Mammary epithelial cell (primary cell): ENCODE results near the gene ANKFY1.

ENCODE experiments used
- EZH2 ChIP-seq: IDR thresholded peaks from 2 replicates; pipeline ENCODE4 v1.6.1; 2012; ENCODE audit warnings: low read length, inconsistent platforms, borderline replicate concordance
- TF ChIP-seq, protein P1 (sequence below), 2 donors: IDR thresholded peaks in 1 of 2; conservative IDR thresholded peaks in 1 of 2; 2 replicates each; pipeline ENCODE4 v1.5.1; 2011 to 2012; ENCODE audit warnings: inconsistent platforms in 2 of 2, low read length in 2 of 2, mild to moderate bottlenecking in 2 of 2, control low read depth in 1 of 2, low read depth in 1 of 2; ENCODE audit not compliant: insufficient read depth in 1 of 2; ENCODE audit errors: extremely low read depth in 1 of 2

DNA sequence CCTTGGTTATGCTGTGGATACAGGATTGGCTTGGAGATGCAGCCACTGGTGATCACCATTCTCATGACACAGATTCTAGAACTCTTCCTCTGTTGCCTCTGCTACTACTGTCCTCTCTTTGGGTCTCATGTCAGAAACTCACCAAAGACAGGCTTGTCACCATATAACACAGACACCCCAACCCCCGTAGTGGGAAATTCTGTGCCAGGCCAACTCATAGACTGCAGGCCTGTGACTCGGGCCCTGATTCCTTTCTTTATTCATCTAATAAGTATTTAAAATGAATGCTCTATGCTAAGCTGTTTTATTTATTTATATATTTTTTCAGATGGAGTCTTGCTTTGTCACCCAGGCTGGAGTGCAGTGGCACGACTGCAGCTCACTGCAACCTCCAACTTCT, 111.3 kb downstream of the ANKFY1 start:
- TF ChIP-seq, protein P1, sequence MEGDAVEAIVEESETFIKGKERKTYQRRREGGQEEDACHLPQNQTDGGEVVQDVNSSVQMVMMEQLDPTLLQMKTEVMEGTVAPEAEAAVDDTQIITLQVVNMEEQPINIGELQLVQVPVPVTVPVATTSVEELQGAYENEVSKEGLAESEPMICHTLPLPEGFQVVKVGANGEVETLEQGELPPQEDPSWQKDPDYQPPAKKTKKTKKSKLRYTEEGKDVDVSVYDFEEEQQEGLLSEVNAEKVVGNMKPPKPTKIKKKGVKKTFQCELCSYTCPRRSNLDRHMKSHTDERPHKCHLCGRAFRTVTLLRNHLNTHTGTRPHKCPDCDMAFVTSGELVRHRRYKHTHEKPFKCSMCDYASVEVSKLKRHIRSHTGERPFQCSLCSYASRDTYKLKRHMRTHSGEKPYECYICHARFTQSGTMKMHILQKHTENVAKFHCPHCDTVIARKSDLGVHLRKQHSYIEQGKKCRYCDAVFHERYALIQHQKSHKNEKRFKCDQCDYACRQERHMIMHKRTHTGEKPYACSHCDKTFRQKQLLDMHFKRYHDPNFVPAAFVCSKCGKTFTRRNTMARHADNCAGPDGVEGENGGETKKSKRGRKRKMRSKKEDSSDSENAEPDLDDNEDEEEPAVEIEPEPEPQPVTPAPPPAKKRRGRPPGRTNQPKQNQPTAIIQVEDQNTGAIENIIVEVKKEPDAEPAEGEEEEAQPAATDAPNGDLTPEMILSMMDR (conservative IDR thresholded peaks at IDR 0.05 in 1 of 2, IDR thresholded peaks at IDR 0.05 in 1 of 2; ENCODE audit: extremely low read depth in 1 of 2, insufficient read depth in 1 of 2, low read depth in 1 of 2, low read length in 2 of 2) = no peak
- TF ChIP-seq EZH2 = no peak
